ENCODE data around the gene GGCX.

GGCX gene

GRCh38 chr2:85528355-85528754 is 32.9 kb downstream of the GGCX start:
- H3K4me2 ChIP-seq (ENCODE audit: low read length) = no peak overlapping the region

DNA sequence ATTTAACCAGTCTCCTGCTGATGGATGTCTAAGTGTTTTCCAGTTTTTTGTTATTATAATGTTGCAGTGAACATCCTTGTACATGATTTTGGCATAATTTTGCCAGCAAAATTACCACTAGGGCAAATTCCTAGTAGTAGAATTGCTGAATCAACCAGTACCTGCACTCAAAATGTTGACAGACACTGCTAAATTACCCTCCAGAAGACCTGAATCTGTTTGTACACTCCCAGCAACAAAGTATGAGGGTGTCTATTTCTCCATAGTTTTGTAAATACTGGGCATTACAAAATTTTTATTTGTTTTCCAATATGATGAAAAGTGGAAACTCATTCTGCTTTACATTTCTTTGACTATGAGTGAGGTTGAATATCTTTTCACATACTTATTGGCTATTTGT is 33.5 kb downstream of the GGCX start:
- Histone ChIP-seq H3K79me2 (ENCODE audit: control insufficient read depth, low read length) (no peaks in the 10 kb centered on the region), H3K27ac (ENCODE audit: low read depth, low read length) (no peak overlapping the region), H4K20me1 (ENCODE audit: control insufficient read depth, insufficient read depth, low read depth, low read length) (no peaks in the 10 kb centered on the region), H3K9me3 (ENCODE audit: control insufficient read depth, insufficient read depth, low read length) (no peaks in the 10 kb centered on the region), H3K9me2 (replicated peaks; ENCODE audit: control insufficient read depth, low read length) (no peaks in the 10 kb centered on the region), H3K36me3 (ENCODE audit: control insufficient read depth, low read length) (no peaks in the 10 kb centered on the region), H3K4me1 (ENCODE audit: control insufficient read depth, low read length) (peaks cover 11% of the 10 kb centered on the region), H3F3A (ENCODE audit: control insufficient read depth, insufficient read depth) (no peaks in the 10 kb centered on the region), H3K4me2 (ENCODE audit: low read length) (no peak overlapping the region), H3K27me3 (ENCODE audit: control insufficient read depth, low read length) (peaks cover 24% of the 10 kb centered on the region), H3K4me3 (ENCODE audit: low read length) (no peak overlapping the region)
- no peak for TF ChIP-seq EZH2phosphoT487 (IDR thresholded peaks at IDR 0.05; ENCODE audit: borderline replicate concordance, low read length)
- no peak for TF ChIP-seq CTCF (IDR thresholded peaks at IDR 0.05; ENCODE audit: low read depth, low read length, poor library complexity, severe bottlenecking)

More at GRCh38 chr2:85528355-85528754, 32.9 kb downstream of the GGCX start:
- H3K9me3 ChIP-seq (ENCODE audit: control insufficient read depth, insufficient read depth, low read length) = no peaks in the 10 kb centered on the region
- no peaks in the 10 kb centered on the region for H3K36me3 ChIP-seq (ENCODE audit: control insufficient read depth, low read length)
- H4K20me1 ChIP-seq (ENCODE audit: control insufficient read depth, insufficient read depth, low read depth, low read length) = no peaks in the 10 kb centered on the region
- peaks cover 24% of the 10 kb centered on the region for H3K27me3 ChIP-seq (ENCODE audit: control insufficient read depth, low read length)
- peaks cover 11% of the 10 kb centered on the region for H3K4me1 ChIP-seq (ENCODE audit: control insufficient read depth, low read length)
- no peaks in the 10 kb centered on the region for H3K9me2 ChIP-seq (replicated peaks; ENCODE audit: control insufficient read depth, low read length)
- H3F3A ChIP-seq (ENCODE audit: control insufficient read depth, insufficient read depth) = no peaks in the 10 kb centered on the region
- H3K4me3 ChIP-seq (ENCODE audit: low read length) = no peak overlapping the region
- H3K79me2 ChIP-seq (ENCODE audit: control insufficient read depth, low read length) = no peaks in the 10 kb centered on the region
- no peak overlapping the region for H3K27ac ChIP-seq (ENCODE audit: low read depth, low read length)
- TF ChIP-seq CTCF (IDR thresholded peaks at IDR 0.05; ENCODE audit: low read depth, low read length, poor library complexity, severe bottlenecking) = no peak
- no peak for TF ChIP-seq EZH2phosphoT487 (IDR thresholded peaks at IDR 0.05; ENCODE audit: borderline replicate concordance, low read length)

DNA sequence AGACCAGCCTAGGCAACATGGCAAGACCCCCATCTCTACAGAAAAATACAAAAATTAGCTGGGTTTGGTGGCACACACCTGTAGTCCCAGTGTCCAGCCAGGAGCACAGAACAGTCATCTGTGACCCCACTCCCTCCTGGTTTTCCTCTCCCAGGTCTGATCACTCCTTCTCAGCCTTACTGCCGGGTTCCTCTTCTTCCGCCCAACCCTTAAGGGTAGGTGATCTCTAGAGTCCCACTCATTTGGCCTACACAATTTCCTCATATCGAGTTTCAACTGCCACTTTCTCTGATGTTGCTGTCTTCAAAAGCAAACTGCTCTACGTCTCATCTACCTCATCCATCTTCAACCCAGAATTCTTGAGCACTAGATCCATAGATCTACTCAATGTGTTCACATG is 35.7 kb downstream of the GGCX start:
- Histone ChIP-seq H3K9me3 (ENCODE audit: control insufficient read depth, insufficient read depth, low read length) (no peaks in the 10 kb centered on the region), H3K4me3 (ENCODE audit: low read length) (no peak overlapping the region), H3K27me3 (ENCODE audit: control insufficient read depth, low read length) (peaks cover 24% of the 10 kb centered on the region), H3K36me3 (ENCODE audit: control insufficient read depth, low read length) (no peaks in the 10 kb centered on the region), H3K79me2 (ENCODE audit: control insufficient read depth, low read length) (no peaks in the 10 kb centered on the region), H4K20me1 (ENCODE audit: control insufficient read depth, insufficient read depth, low read depth, low read length) (no peaks in the 10 kb centered on the region), H3K27ac (ENCODE audit: low read depth, low read length) (no peak overlapping the region), H3K4me2 (ENCODE audit: low read length) (no peak overlapping the region), H3F3A (ENCODE audit: control insufficient read depth, insufficient read depth) (no peaks in the 10 kb centered on the region), H3K9me2 (replicated peaks; ENCODE audit: control insufficient read depth, low read length) (no peaks in the 10 kb centered on the region), H3K4me1 (ENCODE audit: control insufficient read depth, low read length) (peaks cover 11% of the 10 kb centered on the region)
- no peak for TF ChIP-seq CTCF (IDR thresholded peaks at IDR 0.05; ENCODE audit: low read depth, low read length, poor library complexity, severe bottlenecking)
- TF ChIP-seq EZH2phosphoT487 (IDR thresholded peaks at IDR 0.05; ENCODE audit: borderline replicate concordance, low read length) = no peak

DNA sequence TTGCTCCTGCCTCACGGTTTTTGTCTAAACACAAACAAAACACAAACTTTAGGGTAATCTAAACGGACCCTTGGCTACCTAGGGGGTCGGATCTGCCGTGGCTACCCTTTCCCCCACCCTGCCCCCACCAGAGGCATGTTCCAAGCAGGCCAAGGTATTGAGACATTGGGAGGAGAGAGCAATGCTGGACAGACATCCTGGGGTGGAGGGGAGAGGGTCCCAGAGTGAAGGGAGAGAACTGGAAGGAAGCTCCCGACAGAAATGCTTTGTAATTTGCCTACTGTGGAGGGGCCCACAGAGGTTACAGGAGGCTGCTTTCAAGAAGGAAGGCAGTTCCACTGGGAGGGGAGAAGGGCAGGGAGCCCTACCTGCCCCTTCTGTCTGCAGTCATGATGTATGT is 36.3 kb downstream of the GGCX start:
- no peaks in the 10 kb centered on the region for H3K36me3 ChIP-seq (ENCODE audit: control insufficient read depth, low read length)
- H3K4me3 ChIP-seq (ENCODE audit: low read length) = no peak overlapping the region
- H4K20me1 ChIP-seq (ENCODE audit: control insufficient read depth, insufficient read depth, low read depth, low read length) = no peaks in the 10 kb centered on the region
- H3K9me3 ChIP-seq (ENCODE audit: control insufficient read depth, insufficient read depth, low read length) = no peaks in the 10 kb centered on the region
- no peaks in the 10 kb centered on the region for H3K79me2 ChIP-seq (ENCODE audit: control insufficient read depth, low read length)
- H3K27ac ChIP-seq (ENCODE audit: low read depth, low read length) = no peak overlapping the region
- no peaks in the 10 kb centered on the region for H3F3A ChIP-seq (ENCODE audit: control insufficient read depth, insufficient read depth)
- peaks cover 11% of the 10 kb centered on the region for H3K4me1 ChIP-seq (ENCODE audit: control insufficient read depth, low read length)
- H3K4me2 ChIP-seq (ENCODE audit: low read length) = no peak overlapping the region
- TF ChIP-seq EZH2phosphoT487 (IDR thresholded peaks at IDR 0.05; ENCODE audit: borderline replicate concordance, low read length) = no peak
- no peak for TF ChIP-seq CTCF (IDR thresholded peaks at IDR 0.05; ENCODE audit: low read depth, low read length, poor library complexity, severe bottlenecking)
- no peaks in the 10 kb centered on the region for H3K9me2 ChIP-seq (replicated peaks; ENCODE audit: control insufficient read depth, low read length)
- peaks cover 22% of the 10 kb centered on the region for H3K27me3 ChIP-seq (ENCODE audit: control insufficient read depth, low read length)

Measured in DOHH2 (cell line).